PC-9 (cell line): Measurements from ENCODE around the gene ALDH4A1.

Source experiments
- CTCF ChIP-seq: fragments of 200-600 bp; sonication (generic); conservative IDR thresholded peaks from 2 replicates; pipeline ENCODE4 v1.6.1; 2017; ENCODE audit warnings: mixed run types, antibody characterized with exemption, mild to moderate bottlenecking, moderate library complexity
- EZH2 ChIP-seq: fragments of 200-600 bp; sonication (generic); IDR thresholded peaks from 2 replicates; pipeline ENCODE4 v1.8.0; 2017; ENCODE audit warnings: antibody characterized with exemption, low read depth

DNA sequence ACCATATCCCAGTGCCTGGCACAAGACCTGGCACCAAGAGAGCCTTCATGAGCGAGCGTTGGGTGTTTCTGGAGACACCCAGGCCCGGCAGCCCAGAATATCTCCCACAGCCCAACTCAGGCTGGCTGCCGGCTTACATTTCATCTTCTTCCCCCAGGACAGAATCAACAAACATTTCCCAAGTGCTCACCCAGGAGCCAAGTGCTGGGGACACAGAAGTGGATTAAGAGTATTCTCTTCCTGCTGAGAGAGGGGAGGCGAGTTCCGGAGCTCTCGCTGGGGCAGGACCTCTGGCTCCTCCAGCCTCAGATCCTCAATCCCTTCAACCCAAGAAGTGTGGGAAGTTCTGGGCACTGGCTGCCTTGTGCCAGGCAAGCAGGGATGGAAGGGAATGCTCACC is 30.5 kb upstream of the ALDH4A1 start:
- no peak for TF ChIP-seq CTCF
- TF ChIP-seq EZH2: no peak
